HG03175 (cell line): ENCODE results near the gene ADGRF1.
"Not testable (repeated sequence)": the region's sequence is repeated elsewhere in the genome, so short reads cannot be mapped to it uniquely, and the experiment has no call there.

Source experiments
- ATAC-seq: cut with Tn5 transposase; IDR thresholded peaks from one replicate; pipeline ENCODE4 v1.9.1; 2021; ENCODE audit warnings: mild to moderate bottlenecking, moderate library complexity; ENCODE audit not compliant: unreplicated experiment

ADGRF1 gene

GRCh38 chr6:47061309-47062300 is 19.5 kb upstream of the ADGRF1 start:
- no peak for ATAC-seq

GRCh38 chr6:47059216-47059885 is 17.2 kb upstream of the ADGRF1 start:
- no peak for ATAC-seq

DNA sequence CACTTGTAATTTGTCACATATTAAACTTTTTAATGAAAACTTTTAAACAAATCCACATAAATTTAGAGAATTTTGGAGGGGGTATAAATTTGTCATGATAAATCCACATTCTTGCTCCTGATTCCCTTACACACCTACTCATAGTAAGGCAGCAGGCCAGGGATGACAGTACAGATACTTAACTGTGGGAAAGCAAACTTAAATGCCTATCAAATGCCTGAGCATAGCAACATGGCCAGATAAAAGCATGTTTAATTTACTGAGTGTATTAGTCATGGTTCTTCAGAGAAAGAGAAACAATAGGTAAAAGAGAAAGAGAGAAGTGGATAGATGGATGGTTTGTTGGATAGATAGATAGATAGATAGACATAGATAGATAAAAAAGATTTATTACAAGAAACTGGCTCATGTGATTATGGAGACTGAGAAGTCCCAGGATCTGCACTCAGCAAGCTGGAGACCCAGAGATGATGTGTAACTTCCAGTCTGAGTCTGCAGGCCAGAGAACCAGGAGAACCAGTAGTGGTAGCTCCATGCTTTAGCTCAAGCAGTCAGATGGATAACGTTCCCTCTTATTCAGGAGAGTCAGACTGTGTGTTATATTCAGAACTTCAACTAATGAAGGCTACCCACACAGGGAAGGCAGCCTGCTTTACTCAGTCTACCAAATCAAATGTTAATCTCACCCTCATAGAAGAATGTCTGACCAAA is 15.9 kb upstream of the ADGRF1 start:
- ATAC-seq, result no peak

GRCh38 chr6:47056832-47057231 is 14.7 kb upstream of the ADGRF1 start:
- ATAC-seq, result no peak

GRCh38 chr6:47054302-47054701 is 12.2 kb upstream of the ADGRF1 start:
- not testable (repeated sequence) for ATAC-seq

GRCh38 chr6:47048638-47049037 is 6.5 kb upstream of the ADGRF1 start:
- no peak for ATAC-seq

DNA sequence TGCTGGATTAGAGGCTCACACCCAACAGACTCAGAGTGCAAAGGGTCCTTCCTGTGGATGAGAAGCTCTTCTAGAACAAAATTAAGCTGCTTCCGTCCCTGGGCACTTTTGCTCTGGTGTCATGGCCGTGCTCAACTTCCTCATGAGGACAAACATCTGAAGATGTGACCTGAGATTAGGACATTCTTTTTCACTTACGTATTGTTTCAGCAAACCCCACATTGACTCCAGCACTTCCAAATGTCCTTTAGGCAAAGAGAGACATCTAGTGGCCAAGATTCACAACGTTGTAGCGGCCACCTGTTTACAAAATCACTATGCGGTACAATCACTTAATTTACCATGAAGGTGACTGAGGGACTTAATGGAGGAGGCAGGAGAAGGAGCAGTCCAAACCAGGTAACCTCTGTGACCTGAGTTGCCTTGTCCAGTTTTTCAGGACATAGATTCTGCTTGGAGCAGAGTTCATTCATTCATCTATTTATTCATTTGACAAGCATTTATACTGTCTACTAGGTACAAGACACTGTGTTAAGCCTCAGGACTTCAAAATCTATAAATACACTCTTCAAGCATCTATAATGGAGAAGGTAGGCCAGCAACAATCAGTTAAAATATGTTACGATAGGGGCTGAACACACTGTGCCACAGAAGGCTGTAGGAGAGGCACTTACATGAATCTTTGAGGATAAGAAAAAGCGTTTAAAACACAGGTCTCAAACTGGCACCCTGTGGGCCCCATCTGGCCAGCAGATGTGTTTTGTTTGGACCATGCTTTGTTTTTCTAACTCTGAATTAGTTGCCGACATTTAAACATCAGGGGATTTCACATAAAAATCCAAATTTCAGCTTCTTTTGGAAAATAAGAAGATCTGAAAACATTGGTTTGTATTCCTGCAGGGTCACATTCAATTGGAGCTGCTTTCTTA is 5.6 kb upstream of the ADGRF1 start:
- ATAC-seq, result peak; percentile 87

DNA sequence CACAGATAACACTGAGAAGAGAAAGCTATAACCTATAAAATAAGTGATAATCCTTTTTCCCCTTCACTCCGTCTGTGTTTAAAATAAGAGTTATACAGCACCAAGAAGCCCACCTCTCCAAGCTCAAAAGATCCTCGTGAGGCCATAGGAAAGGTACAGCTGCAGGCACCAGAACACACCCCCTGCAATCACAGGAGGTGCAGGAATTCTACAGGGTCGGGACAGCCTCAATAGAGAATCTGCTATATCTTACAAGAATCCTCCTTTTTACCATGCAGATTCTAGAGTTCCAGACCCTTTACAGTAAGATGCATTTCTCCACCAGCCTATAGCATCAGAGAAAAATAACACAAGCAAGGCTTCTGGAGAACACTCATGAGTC is 5.0 kb upstream of the ADGRF1 start:
- no peak for ATAC-seq

DNA sequence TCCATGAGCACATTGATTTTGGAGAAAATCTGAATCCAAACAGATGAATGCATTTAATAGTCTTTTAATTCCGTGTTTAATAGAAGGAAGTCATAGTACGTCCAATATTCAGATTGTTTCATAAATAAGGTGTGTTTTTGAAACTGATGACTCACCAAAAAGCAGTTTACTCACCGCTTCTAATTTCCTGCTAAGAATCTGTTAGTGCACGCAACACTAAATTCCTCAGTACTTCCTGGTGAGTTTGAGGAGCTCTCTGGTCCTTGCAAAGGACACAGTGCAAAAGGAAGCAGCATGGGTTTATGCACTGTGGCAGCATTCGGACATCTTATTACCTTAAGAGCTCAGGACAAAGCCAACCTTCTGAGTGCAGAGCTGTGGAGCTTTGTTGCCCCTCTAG is 2.3 kb upstream of the ADGRF1 start:
- no peak for ATAC-seq

GRCh38 chr6:47043286-47043685 is 1.2 kb upstream of the ADGRF1 start:
- ATAC-seq, result no peak

- ATAC-seq, result no peak
Measured at GRCh38 chr6:47041741-47042140, 391 bp downstream of the ADGRF1 start.

- no peak for ATAC-seq
Measured at GRCh38 chr6:47034926-47035325, 7.2 kb downstream of the ADGRF1 start.

DNA sequence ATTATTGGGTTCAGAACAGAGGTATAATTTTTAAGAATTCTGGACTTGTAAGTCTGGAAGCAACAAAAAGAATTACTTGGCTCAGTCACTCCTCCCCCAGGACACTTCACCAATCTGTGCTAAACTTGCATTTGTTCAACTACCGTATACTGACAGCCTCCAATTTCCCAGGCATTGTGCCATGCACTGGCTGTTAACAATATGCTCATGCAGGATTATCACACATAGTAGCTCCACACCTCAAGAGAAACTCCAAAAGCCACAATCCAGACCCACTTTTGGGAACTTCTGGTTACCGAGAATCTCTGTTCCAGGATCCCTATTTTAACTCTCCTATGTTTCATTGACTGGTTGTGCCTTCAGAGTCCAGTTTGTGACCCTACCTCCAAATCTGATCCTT is 7.7 kb downstream of the ADGRF1 start:
- no peak for ATAC-seq

DNA sequence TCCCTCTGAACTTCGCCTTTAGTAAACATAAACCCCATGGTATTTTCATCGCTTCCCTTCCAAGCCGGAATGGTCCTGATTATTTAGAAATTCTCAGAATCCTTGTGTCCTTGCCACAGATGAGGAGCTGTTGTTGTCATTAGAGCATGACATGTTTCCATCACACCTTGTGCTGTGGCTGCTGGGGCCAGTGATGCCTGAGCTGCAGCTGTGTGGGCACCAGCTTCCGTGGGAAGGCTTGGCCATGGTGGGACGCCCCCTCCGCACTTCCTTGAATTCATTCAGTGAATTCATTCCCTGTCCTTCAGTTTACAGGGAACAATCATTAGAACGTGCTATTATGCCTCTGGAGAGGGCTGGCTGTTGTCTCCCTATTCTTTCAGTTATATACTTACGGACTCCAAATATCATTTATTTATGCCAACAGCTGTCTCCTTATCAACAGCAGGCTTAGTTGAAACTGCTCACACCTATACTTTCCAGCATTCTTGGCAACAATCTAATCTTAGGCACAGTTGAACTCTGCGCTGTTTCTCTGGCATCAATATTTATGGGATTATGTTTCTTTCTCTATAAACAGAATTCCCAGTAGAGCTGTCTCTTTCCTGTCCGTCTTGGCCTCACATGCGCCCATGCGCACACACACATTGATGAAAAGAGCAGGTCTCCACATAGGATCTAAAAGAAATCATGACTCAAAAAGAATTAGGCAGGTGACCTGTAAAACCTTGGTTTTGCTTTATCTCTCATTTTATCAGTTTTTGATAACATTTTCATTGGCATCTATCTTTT is 9.0 kb downstream of the ADGRF1 start:
- no peak for ATAC-seq

DNA sequence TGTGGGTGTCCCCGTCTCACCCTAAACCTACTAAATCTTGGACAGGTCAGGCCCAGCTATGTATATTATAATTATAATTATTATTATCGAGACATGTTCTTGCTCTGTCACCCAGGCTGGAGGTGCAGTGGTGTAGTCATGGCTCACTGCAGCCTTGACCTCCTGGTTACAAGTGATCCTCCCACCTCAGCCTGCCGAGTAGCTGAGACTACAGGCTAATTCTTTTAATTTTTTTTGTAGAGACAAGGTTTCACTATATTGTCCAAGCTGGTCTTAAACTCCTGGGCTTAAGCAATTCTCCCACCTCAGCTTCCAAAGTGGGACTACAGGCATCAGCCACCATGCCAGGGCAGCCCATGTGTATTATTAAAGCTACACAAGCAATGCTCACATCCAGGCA is 10.5 kb downstream of the ADGRF1 start:
- ATAC-seq, result no peak

DNA sequence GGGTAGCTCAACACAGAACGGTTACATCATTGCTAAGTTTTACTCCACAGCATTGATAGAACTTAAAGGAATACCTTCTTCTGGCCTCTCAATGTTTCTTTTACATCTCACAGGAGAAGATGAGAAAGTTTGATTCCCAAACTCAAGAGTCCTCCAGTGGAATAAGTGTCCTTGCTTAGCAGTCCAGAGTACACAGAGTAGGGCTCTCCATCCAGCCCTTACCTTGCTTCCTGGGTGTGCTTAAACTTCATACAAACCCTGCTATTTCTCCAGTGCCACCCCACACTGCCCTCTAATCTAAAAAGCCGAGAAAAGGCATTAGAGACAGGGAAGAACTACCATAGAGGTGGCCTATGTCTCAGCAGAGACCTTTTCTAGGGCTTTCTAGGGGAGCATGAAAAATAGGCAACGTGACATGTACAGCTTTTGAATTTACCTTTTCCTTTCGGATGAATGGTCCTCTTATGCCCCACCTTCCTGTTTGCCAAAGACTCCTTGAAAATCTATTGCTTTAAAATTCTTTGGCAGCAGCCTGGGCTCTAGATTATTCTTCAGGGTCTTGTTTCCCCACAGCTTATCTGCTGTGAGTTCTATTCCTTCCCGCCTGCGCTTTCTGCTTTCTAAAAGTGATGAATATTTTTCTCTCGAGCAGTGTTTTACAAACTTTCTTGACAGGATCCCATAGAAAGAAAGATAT is 12.1 kb downstream of the ADGRF1 start:
- ATAC-seq, result no peak

- ATAC-seq, result no peak
Measured at GRCh38 chr6:47028835-47029360, 13.2 kb downstream of the ADGRF1 start.

GRCh38 chr6:47027315-47027714 is 14.8 kb downstream of the ADGRF1 start:
- no peak for ATAC-seq

DNA sequence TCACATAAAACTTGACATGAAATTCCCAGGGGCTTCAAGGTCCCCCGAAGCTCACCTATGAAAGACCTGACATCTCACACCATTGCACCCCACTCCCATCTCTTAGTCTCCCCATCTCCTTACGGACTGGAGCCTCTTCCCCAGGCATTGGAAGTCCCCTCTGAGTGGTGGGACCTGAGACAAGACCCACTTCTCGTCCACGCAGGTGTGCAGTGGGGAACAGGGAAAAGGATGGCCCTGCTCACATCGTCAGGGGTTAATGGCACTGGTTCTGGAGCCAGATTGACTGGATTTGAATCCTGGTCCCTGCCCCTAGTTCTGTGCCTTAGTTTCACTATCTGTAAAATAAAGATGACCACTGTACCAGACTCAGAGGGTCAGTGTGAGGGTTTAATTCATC is 15.5 kb downstream of the ADGRF1 start:
- no peak for ATAC-seq
